ENCODE measurements around the gene MAGEB17. TPM values are rescaled to one million over a fixed set of nuclear protein-coding genes. Genes with fewer than 3 reads are reported as not detected.

The MAGEB17 gene
- total RNA-seq, 1 donor from 2014 or later, result not detected

DNA sequence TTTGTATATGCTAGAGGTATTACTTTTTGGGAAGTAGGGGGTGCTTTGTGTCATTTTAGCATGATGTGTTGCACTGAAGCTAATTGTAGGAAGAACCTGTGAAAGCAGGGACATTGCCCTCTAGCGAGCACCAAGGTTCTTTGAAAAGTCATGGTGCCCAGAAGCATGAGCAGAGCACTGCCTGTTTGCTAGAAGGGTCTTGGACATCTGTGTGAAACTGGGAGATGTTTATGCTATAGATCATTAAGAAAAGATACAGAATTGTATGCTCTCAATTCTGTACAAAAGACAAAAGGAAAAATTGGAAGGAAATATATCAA lies 29.2 kb upstream of the MAGEB17 start:
- H3K36me3 ChIP-seq, result no peaks in the 10 kb centered on the region
- H3K27ac ChIP-seq, result no peak overlapping the region
- ATAC-seq (no peak), DNase-seq (no peak)
- H3K9me3 ChIP-seq, result no peaks in the 10 kb centered on the region
- intact Hi-C loops (cut with DNase I), result no loop called here
- H3K27me3 ChIP-seq, result no peaks in the 10 kb centered on the region
- no peak overlapping the region for H3K4me3 ChIP-seq
- TF ChIP-seq, protein P1, sequence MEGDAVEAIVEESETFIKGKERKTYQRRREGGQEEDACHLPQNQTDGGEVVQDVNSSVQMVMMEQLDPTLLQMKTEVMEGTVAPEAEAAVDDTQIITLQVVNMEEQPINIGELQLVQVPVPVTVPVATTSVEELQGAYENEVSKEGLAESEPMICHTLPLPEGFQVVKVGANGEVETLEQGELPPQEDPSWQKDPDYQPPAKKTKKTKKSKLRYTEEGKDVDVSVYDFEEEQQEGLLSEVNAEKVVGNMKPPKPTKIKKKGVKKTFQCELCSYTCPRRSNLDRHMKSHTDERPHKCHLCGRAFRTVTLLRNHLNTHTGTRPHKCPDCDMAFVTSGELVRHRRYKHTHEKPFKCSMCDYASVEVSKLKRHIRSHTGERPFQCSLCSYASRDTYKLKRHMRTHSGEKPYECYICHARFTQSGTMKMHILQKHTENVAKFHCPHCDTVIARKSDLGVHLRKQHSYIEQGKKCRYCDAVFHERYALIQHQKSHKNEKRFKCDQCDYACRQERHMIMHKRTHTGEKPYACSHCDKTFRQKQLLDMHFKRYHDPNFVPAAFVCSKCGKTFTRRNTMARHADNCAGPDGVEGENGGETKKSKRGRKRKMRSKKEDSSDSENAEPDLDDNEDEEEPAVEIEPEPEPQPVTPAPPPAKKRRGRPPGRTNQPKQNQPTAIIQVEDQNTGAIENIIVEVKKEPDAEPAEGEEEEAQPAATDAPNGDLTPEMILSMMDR (IDR thresholded peaks at IDR 0.05), result no peak
- H3K4me1 ChIP-seq, result no peaks in the 10 kb centered on the region

DNA sequence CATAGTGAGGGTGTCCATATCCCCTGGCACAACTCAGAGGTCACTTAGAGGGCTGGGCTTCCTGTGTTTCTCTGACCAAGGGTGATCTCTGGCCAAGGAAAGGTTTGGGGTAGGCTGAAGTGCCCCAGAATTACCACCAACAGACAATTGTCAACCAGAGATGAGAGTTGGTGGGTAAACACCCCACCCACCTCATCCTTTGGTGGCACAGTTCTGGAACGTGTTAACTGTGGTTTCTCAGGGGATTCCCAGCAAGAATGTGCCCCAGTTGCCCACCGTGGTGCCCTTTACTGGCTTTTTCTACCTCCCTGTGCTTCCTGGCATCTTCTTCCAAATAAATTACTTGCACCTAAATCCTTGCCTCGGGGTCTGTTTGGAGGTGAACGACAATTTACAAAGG lies 26.8 kb upstream of the MAGEB17 start:
- intact Hi-C loops (cut with DNase I), result no loop called here
- no peak for ATAC-seq

DNA sequence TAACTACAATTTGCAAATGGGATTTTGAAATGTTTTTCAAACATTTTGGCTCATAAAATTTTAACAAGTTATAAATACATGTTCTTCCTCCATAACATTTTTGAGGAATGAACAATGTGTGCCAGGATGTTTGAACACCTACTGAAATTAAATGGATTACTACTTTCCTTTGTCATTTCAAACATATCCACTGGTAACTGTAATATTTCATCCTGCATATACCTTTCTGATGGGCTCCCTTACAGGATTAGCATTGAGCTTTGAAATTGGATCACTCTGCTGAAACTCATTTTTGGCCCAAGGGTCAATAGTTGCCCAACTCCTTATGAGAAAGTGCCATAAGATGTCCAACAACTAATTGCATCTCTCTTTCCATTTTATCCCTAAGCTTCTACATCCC lies 26.3 kb upstream of the MAGEB17 start:
- no peak for ATAC-seq
- Histone ChIP-seq H3K27ac (no peak overlapping the region), H3K27me3 (no peaks in the 10 kb centered on the region), H3K4me3 (no peak overlapping the region), H3K4me1 (no peaks in the 10 kb centered on the region), H3K36me3 (no peaks in the 10 kb centered on the region), H3K9me3 (no peaks in the 10 kb centered on the region)
- TF ChIP-seq, protein P1 (IDR thresholded peaks at IDR 0.05), result no peak
- DNase-seq, result no peak
- intact Hi-C loops (cut with DNase I), result no loop called here

More for the DNA sequence above, 26.8 kb upstream of the MAGEB17 start:
- H3K4me1 ChIP-seq, result no peaks in the 10 kb centered on the region
- no peak overlapping the region for H3K4me3 ChIP-seq
- no peak for DNase-seq
- H3K36me3 ChIP-seq, result no peaks in the 10 kb centered on the region
- TF ChIP-seq, protein P1 (IDR thresholded peaks at IDR 0.05), result no peak
- no peaks in the 10 kb centered on the region for H3K27me3 ChIP-seq
- no peak overlapping the region for H3K27ac ChIP-seq
- H3K9me3 ChIP-seq, result no peaks in the 10 kb centered on the region

DNA sequence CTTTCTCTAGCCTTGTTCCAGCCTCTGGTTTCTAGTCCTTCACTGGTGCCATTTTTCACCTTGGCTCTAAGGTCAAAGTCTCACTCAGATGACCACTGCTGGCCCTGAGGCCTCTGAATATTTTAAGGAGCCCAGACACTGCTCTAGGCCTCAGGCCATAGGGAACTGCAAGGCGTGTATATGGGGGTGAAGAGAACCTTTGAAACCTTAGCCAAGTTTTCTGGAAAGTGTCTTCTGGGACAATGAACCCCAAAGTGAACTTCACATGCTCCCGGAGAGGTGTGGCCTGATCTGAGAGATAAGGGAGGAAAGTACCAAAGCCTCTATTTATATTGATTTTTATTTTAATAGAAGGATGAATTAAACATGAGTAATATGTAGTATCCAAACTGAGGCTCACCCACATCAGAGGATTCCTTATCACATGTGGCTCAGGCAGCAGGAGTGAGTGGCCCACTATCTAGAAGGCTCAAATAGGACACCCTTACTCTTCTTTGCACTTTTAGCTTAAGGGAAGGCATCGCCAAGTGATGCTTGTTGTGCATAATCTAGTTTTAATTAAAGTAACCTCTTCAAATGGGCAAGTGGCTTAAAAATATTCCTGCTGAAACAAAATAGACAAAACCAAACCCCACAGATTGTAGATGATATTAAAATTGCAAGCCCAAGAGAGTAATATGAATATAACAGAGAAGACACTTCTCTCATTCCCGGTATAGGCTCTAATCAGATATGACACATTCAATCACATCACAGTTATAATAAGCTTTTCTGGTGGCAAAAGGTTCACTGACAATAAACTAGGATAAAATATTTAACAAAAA lies 25.6 kb upstream of the MAGEB17 start:
- intact Hi-C loops (cut with DNase I), result no loop called here

DNA sequence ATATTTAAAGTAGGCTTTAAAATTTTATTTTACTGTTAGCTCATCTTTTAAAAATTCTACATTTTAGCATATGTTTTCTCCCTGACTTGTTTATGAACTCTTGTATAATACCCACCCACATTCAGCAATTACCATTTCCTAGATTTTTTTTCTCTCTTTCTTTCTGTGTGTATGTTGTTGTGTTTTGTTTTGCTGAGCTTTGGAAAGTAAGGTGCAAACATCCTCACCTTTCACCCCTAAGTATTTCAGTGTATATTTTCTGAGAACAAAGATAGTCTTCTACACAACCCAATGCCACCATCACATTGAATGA lies 25.1 kb upstream of the MAGEB17 start:
- no peak for ATAC-seq
- DNase-seq, result no peak
- no peaks in the 10 kb centered on the region for H3K9me3 ChIP-seq
- H3K4me1 ChIP-seq, result no peaks in the 10 kb centered on the region
- H3K27me3 ChIP-seq, result no peaks in the 10 kb centered on the region
- intact Hi-C loops (cut with DNase I), result no loop called here
- H3K4me3 ChIP-seq, result no peak overlapping the region
- TF ChIP-seq, protein P1 (IDR thresholded peaks at IDR 0.05), result no peak
- H3K36me3 ChIP-seq, result no peaks in the 10 kb centered on the region
- H3K27ac ChIP-seq, result no peak overlapping the region

More for the DNA sequence above, 25.6 kb upstream of the MAGEB17 start:
- no peaks in the 10 kb centered on the region for H3K27me3 ChIP-seq
- H3K27ac ChIP-seq, result no peak overlapping the region
- no peaks in the 10 kb centered on the region for H3K4me1 ChIP-seq
- no peak for ATAC-seq
- TF ChIP-seq, protein P1 (IDR thresholded peaks at IDR 0.05), result no peak
- no peak overlapping the region for H3K4me3 ChIP-seq
- H3K9me3 ChIP-seq, result no peaks in the 10 kb centered on the region
- no peaks in the 10 kb centered on the region for H3K36me3 ChIP-seq
- DNase-seq, result no peak

DNA sequence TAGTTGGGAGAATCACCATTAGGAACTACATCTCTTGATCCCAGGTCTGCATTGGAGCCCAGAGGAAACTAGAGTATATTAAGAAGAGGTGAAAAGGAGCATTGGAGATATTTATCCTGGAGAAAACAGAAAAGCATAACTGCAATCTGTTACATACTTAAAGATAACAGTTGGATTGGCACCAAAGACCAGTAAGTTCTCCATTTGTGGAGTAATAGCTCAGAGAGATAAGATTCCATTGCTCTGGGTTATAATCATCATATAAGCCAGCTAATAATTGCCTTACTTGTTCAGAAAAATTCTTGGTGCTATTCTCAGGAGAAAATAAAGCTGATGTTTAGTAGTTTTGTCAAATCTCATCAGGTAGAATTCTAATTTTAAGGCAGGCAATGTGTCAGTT lies 23.3 kb upstream of the MAGEB17 start:
- ATAC-seq, result no peak
- no peak for DNase-seq
- TF ChIP-seq, protein P1 (IDR thresholded peaks at IDR 0.05), result no peak
- H3K4me3 ChIP-seq, result no peak overlapping the region
- H3K27ac ChIP-seq, result no peak overlapping the region
- no peaks in the 10 kb centered on the region for H3K4me1 ChIP-seq
- H3K27me3 ChIP-seq, result no peaks in the 10 kb centered on the region
- no peaks in the 10 kb centered on the region for H3K9me3 ChIP-seq
- intact Hi-C loops (cut with DNase I), result no loop called here
- H3K36me3 ChIP-seq, result no peaks in the 10 kb centered on the region
